Stomach (tissue), 4 donors: ENCODE measurements around the gene LDLRAD2.
"Not testable (repeated sequence)": the region's sequence is repeated elsewhere in the genome, so short reads cannot be mapped to it uniquely, and the experiment has no call there.

Experiments
- EP300 ChIP-seq: sonication (generic); formaldehyde crosslinking; IDR thresholded peaks from one replicate; pipeline ENCODE4 v1.6.1; 2017; ENCODE audit warnings: antibody characterized with exemption
- POLR2A ChIP-seq, 4 donors: fragments of 450-650 bp; IDR thresholded peaks; one replicate each; pipeline ENCODE4 v1.6.1; 2016; ENCODE audit warnings: antibody characterized with exemption in 4 of 4, control low read depth in 2 of 4, mild to moderate bottlenecking in 1 of 4, moderate library complexity in 1 of 4
- POLR2AphosphoS5 ChIP-seq, 3 donors: sonication (generic); formaldehyde crosslinking; IDR thresholded peaks; one replicate each; pipeline ENCODE4 v1.6.1; 2016; ENCODE audit warnings: antibody characterized with exemption in 3 of 3
- TF ChIP-seq, protein P1 (sequence below), 7 experiments: fragments of 450-650 bp in 4 of 7; fragments of 200-600 bp in 3 of 7; sonication (generic) in 3 of 7; IDR thresholded peaks; one replicate each; pipeline ENCODE4 v1.5.1; 2016 to 2019; ENCODE audit warnings: antibody characterized with exemption in 7 of 7, control low read depth in 2 of 7, mild to moderate bottlenecking in 1 of 7

DNA sequence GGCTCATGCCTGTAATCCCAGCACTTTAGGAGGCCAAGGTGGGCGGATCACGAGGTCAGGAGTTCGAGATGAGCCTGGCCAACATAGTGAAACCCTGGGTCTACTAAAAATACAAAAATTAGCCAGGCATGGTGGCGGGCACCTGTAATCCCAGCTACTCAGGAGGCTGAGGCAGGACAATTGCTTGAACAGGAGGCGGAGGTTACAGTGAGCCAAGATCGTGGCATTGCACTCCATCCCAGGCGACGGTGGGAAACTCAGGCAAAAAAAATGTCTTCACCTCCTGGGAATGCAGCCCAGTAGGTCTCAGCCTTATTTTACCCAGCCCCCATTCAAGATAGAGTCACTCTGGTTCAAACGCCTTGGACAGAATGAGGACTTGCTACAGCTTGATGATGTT lies 26.3 kb upstream of the LDLRAD2 start:
- TF ChIP-seq, protein P1, sequence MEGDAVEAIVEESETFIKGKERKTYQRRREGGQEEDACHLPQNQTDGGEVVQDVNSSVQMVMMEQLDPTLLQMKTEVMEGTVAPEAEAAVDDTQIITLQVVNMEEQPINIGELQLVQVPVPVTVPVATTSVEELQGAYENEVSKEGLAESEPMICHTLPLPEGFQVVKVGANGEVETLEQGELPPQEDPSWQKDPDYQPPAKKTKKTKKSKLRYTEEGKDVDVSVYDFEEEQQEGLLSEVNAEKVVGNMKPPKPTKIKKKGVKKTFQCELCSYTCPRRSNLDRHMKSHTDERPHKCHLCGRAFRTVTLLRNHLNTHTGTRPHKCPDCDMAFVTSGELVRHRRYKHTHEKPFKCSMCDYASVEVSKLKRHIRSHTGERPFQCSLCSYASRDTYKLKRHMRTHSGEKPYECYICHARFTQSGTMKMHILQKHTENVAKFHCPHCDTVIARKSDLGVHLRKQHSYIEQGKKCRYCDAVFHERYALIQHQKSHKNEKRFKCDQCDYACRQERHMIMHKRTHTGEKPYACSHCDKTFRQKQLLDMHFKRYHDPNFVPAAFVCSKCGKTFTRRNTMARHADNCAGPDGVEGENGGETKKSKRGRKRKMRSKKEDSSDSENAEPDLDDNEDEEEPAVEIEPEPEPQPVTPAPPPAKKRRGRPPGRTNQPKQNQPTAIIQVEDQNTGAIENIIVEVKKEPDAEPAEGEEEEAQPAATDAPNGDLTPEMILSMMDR (IDR thresholded peaks at IDR 0.05) = not testable (repeated sequence)
- not testable (repeated sequence) for TF ChIP-seq POLR2A (IDR thresholded peaks at IDR 0.05); POLR2AphosphoS5 (IDR thresholded peaks at IDR 0.05); EP300
